Erythroblast (primary cell): Measurements from ENCODE around the gene STRN4.
"Not testable (repeated sequence)": the region's sequence is repeated elsewhere in the genome, so short reads cannot be mapped to it uniquely, and the experiment has no call there.

Source experiments
- DNase-seq, 2 experiments: peaks; one replicate each; lab custom pipeline; 2025; lab: John Stamatoyannopoulos, UW
- GATA1 ChIP-seq: IDR thresholded peaks from 2 replicates; pipeline ENCODE4 v1.6.1; 2011; ENCODE audit warnings: low read depth, mild to moderate bottlenecking, control low read depth, low read length, moderate library complexity
- POLR2A ChIP-seq: IDR thresholded peaks from 2 replicates; pipeline ENCODE4 v1.6.1; 2011; ENCODE audit warnings: mild to moderate bottlenecking, low read length

STRN4 gene

DNA sequence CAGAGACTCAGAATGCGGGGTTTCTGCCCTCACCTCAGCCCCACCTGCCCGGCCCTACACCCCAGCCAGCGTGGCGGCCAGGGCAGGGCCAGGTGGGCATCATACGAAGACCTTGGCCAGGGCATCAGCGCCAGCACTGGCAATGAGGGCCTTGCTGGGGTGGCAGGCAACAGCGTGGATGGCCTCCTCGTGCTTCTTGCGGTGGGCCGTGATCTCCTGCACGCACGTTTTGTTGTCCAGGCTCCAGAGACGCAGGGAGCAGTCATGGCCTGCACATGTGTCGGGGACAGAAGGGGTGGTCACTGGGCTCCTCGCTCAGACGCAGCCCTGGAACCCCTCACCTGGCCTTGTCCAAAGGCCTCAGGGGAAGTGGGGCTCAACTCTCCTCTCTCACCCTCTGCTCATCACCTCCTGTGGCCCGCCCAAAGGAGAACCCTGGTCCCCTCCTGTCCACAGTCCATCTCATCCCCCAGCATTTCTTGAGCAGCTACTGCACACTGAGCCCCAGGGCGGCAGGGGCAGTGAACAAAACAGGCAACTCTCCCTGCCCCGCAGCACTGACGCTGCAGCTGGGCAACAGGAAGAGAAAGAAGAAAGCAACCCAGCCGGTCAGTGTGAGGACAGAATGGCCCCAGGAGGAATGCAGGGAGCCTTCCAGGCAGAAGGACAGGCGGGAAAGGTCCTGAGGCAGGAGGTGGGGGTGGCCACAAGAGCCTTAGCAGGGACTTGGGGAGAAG is 25.6 kb downstream of the STRN4 start:
- no peak for TF ChIP-seq POLR2A
- TF ChIP-seq GATA1 = no peak
- DNase-seq = no peak

DNA sequence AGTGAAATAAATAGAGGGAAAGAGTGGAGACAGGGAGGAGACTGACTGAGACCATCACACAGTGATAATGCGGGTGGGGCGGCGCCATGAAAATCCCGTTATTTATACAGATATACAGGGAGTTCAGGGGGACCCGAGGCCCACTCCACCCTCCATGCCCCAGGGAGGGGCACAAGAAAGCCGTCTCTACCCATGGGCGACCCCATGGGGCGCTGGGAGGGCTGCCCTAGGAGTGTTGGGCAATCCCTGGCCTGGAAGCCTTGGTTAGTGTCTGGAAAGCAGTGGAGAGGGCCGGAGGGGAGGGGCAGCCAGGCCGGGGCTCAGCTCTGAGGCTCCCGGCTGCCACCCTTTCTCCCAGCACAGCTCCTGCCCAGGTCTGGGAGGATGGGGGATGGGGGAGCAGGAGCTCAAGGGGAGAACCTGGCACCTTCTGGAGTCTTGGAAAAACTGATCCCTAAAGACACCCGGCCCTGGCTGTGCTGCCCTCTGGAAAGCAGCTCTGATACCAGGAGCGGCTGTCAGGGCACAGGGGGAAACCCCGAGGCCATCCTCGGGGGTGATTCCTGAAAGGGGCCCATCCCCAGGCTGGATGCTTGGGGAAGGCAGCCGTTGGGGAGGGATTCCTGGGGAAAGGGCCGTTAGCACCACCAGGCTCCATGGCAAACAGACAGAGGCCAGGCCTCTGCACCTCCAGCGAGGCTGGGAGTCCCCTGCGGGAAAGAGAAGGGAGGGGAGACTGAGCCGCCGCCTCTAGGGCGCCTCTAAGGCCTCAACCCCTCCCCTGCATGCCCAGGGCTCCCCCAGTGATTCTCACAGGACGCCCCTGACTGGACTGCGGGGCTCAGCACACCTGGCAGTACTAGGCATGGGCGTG is 26.4 kb downstream of the STRN4 start:
- DNase-seq = peak in 1 of 2 experiments; percentile 33
- TF ChIP-seq GATA1 (no peak), POLR2A (no peak)

DNA sequence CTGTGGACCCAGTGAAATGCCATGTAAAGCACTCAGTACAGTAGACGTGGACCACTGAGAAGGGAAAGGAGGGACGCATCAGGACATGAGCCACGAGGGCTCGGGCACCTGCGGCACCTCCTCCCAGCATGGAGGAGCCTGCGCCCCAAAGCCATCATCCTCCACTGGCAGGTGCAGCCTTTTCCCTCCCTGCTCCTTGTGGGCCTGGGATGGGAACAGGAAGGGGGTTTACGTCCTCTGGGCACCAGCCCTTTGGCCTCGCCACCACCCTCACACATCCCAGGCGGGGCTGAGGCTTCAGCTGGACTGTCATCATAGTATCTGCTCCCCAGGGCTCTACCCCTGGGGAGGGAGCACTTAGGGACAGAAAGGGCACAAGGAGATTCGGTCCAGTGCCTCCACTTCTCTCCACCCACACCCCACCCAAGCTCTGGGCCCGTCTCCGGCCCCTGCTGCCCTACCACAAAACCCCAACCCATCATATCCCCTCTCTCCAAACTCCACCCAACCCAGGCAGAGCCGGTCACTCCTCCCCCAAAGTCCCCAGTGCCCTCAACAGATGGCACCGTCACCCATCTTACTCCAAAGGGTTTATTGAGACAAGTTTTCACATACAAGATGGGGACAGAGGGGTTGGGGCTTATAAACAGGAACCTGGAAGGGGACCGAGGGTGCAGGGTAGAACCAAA is 27.2 kb downstream of the STRN4 start:
- no peak for DNase-seq
- no peak for TF ChIP-seq GATA1

DNA sequence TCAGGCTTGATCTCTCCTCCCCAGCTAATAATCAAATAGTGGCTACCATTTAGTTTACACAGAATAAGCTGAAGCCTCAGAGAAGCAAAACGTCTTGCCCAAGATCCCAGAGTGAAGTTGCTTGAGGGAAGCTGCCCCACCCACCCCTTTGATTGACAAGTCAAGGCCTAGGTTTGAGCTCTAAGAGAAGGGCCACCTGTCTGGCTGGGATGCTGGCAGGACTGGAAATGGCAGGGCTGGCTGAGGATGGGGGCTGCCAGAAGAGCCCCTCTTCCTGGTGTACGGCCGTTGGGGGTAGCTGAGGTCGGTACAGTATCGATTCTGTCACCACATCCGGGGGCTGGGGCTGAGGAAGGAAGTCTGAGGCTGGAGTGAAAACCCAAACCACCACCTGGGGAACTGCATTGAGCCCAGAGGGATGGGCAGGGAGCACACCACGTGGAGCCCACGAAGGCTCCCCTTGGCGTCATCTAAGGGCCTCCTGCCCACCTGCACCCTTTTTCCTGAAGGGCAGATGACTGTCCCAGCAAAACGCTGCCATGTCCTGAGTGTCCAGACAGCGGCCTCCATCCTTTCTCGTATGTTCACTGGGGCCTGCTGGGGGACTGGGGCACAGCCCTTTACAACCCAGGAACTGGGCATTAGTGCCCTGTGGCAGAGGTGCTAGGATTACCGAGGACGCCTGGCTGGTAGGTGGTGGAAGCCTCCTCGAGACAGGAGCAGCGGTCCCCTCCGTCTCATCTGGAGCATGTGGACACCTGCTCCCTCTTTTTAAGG is 27.9 kb downstream of the STRN4 start:
- DNase-seq = peak in 1 of 2 experiments; percentile 79
- TF ChIP-seq POLR2A = no peak
- no peak for TF ChIP-seq GATA1

DNA sequence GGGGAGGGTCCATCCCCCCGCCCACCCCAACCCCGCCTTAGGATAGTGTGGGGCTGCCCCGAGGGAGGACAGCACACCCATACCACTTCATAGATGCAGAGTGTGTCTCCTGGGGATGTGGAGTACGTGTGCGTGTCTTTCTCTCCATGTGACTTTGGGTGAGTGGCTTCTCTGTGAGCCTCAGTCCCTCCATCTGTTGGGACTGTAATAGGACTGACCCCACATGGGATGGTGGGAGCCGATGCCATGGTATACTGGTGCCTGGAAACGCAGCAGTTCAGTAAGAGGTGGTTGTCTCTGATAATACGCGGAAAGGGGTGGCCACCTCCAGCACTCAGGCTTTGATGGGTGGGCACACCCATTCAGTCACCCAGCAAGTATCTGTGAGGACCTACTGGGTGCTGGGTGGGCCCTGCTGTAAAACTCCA is 28.5 kb downstream of the STRN4 start:
- TF ChIP-seq GATA1 (no peak), POLR2A (no peak)
- DNase-seq = peak; percentile 77 to 79

DNA sequence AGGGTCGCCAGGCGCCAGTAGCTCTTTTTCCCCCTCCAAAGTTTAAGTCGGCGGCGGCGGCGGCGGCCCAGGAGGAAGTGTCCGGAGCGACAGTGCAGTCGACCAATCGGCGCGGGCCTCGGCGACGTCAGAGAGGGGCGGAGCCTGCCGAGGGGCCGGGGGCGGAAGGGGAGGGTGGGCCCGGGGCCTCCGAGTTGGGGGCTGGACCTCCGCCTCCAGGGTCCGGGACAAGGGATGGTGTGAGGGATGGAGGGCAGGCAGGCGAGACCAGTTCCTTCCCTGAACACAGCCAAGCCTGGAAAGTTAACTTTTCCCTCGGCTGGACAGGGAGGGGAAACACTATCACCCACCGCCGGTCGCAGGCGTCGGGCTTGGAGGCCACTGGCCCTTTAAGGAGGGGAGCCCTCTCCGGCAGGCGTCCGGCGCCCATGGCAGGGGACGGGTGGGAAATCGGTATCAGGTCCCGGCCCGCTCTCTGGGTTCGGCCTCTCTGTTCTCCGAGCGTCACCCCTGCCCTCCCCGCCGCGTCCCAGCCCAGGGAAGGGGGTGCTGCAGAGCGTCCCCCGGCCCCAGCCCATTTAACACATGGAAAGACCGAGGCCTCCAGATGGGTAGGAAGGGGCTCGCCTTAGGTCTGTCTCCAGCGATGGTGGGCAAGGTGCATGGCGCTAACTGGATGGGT is 29.1 kb downstream of the STRN4 start, which contains the start of gene PRKD2:
Gene PRKD2 (minus strand): TSS at position 81 of the 682 bp plus-strand sequence. CDS start 744 bp downstream, outside the sequence.
- TF ChIP-seq GATA1 (no peak), POLR2A (no peak)
- peak; percentile 84 to 90 for DNase-seq

DNA sequence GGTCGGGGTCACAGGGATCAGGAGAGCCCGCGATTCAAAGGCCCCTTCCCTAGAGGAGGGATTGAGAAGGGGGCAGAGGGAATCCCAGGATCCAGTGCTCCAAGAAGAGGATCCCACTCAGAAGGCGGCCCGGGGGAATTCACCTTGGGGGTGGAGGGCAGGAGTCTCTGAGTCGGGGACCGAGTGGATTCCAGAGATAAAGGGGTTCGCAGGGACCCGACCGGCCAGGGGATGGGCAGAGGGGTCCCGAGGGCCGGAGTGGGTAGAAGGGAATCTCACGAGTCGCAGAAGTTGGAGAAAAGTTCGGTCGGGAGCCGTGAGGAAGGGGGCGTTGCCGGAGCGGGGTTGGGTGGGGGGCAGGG is 29.6 kb downstream of the STRN4 start:
- DNase-seq = no peak
- TF ChIP-seq GATA1 (no peak), POLR2A (no peak)

DNA sequence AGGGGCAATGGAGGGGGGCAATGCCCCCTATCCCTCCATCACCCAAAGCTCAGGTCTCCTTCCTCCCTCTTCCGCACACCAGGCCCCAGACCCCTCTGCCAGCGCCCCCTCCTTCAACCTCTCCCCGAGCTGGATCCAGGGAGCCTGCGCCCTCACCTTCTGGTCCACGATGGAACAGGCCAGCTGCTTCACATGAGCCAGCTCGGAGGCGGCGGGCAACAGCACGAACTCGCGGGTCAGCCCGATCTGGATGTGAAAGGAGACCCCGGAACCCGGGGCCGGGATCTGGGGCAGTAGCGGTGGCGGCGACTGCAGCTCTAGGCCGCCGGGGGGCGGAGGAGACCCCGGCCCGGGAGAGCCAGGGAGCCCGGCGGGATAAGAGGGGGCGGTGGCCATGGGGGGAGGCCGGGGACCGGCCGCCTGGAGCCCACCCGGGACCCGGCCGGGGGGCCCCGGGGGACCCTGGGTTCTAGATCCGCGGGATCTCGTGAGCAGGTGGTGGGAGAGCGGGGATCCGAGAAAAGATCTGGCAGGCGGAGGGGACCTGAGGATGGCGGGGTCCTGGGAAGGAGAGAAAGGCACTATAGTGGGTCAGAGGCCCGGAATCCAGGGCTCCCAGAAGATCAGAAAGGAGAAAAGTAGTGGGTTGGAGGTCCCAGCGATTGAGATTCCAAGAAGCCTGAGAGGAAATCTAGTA is 30.1 kb downstream of the STRN4 start:
- DNase-seq = peak; percentile 32 to 48
- TF ChIP-seq GATA1 = no peak
- TF ChIP-seq POLR2A = no peak

DNA sequence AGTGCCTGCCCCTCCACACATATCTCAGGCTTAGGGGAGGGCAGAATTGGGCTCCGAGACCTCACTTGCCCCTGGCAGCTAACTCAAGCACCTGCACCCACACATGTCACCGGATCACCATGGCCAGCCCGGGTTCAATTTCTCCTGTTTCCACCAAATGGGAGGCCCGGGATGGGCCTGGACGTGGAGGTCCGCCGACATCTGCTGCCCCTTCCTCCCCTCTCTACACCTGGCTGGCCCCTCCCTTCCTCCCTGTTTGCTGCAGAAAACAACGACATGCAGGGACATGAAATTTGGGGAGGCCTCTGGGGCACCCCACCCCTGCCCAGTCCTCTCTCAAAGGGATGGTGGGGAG is 30.7 kb downstream of the STRN4 start:
- no peak for TF ChIP-seq POLR2A
- no peak for TF ChIP-seq GATA1
- no peak for DNase-seq

DNA sequence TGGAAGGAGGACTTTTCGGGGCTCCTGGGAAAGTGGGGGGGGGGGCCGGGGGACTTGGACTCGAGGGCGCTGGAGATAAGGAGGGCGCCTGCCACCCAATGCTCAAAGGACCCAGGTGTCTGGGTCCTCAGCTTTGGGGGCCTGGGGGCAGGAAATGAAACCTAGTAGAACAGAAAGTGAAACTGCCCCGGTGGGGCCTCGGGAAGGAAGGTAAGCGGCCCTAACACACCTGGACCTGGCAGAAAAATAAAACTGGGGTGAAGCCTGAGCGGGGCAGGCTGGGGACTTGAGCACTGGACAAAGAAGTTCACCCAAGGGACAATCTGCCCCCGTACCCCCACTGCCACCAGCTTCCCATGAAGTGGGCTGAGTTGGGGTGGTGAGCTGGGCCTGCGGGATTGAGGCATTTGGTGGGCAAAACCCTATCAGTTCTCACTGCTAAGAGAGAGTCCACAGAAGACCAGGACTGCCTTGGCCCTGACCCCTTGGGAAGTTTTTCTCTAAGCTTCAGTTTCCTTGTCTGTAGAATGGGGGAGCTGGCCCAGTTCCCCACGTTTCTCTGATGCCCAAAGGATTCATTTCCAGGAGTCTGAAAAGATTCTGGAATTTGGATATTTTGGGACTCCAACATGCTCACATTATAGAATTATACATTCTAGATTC is 31.7 kb downstream of the STRN4 start:
- peak; percentile 63 to 69 for DNase-seq
- TF ChIP-seq POLR2A (no peak), GATA1 (no peak)

DNA sequence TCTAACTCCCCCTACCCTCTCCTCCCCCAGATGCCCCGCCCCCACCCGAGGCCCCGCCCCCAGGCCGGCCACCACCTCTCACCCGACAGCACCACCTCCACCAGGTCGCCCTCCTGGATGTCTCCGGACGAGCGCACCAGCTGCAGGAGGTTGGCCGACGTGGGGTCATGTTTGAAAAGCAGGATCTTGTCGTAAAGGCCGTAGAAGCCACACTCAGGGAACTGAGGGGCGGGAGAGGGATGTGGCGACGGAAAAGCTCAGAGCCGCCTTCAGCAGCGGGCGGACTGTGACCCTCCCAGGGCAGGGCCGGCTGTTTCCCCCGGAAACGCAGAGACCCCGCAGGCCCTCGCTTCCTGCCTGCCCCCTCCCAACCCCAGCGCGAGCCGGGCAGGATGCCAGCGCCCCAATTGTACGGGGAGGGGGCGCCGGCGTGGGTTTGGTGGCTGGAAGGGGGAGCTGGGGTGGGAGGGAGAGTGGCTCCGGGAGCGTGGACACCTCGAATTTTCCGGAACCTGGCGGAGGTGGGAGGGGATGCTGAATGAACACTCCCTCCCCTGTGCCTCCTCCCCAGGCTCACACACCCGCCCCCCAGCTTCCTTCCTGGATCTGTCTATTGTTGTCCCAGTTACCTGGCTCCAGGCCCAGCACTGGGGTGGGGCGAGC is 32.3 kb downstream of the STRN4 start:
- DNase-seq = peak; percentile 56 to 61

DNA sequence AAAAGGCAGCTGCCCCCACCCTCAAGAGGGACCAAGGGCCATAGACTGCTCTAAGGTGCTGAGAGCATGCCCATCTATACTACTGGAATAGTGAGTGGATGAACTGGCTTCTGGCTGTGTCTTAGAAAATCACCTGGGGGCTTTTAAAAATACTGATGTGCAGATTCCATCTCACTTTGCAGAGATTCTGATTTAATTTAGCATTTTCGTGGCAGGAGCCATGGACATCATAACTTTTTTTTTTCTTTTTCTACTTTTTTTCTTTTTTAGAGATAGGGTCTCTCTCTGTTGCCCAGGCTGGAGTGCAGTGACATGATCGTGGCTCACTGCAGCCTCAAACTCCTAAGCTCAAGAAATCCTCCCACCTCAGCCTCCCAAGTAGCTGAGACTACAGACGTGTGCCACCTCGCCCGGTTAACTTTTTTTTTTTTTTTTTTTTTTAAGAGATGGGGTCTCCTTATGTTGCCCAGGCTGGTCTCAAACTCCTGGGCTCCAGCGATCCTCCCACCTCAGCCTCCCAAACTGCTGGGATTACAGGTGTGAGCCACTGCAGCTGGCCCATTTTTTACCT is 33.4 kb downstream of the STRN4 start:
- DNase-seq = not testable (repeated sequence)

More for the DNA sequence above, 32.3 kb downstream of the STRN4 start:
- TF ChIP-seq POLR2A = no peak
- TF ChIP-seq GATA1 = no peak
